Measurements from ENCODE around the gene GOSR2.
"Not testable (repeated sequence)": the region's sequence is repeated elsewhere in the genome, so short reads cannot be mapped to it uniquely, and the experiment has no call there.

GOSR2 gene

GRCh38 chr17:46894476-46895151 is 28.3 kb upstream of the GOSR2 start:
- DNase-seq, result no peak

- no peak for DNase-seq
Measured at GRCh38 chr17:46895171-46895570, 27.8 kb upstream of the GOSR2 start.

GRCh38 chr17:46896991-46897390 is 26.0 kb upstream of the GOSR2 start:
- no peak for DNase-seq

- no peak for DNase-seq
Measured at GRCh38 chr17:46898364-46898763, 24.6 kb upstream of the GOSR2 start.

- DNase-seq, result no peak
Measured at GRCh38 chr17:46898860-46899259, 24.1 kb upstream of the GOSR2 start.

GRCh38 chr17:46901291-46901690 is 21.7 kb upstream of the GOSR2 start:
- no peak for DNase-seq

- no peak for DNase-seq
Measured at GRCh38 chr17:46903762-46904672, 18.9 kb upstream of the GOSR2 start.

GRCh38 chr17:46908068-46908737 is 14.8 kb upstream of the GOSR2 start:
- DNase-seq, result no peak

- DNase-seq, result no peak
Measured at GRCh38 chr17:46910179-46910927, 12.6 kb upstream of the GOSR2 start.

GRCh38 chr17:46911311-46911710 is 11.6 kb upstream of the GOSR2 start:
- DNase-seq, result no peak

- no peak for DNase-seq
Measured at GRCh38 chr17:46915596-46915995, 7.4 kb upstream of the GOSR2 start.

- DNase-seq, result no peak
Measured at GRCh38 chr17:46916211-46916610, 6.7 kb upstream of the GOSR2 start.

GRCh38 chr17:46916623-46917022 is 6.3 kb upstream of the GOSR2 start:
- DNase-seq, result no peak

GRCh38 chr17:46917041-46917440 is 5.9 kb upstream of the GOSR2 start:
- DNase-seq, result no peak

- DNase-seq, result no peak
Measured at GRCh38 chr17:46917516-46917915, 5.4 kb upstream of the GOSR2 start.

- not testable (repeated sequence) for DNase-seq
Measured at GRCh38 chr17:46921962-46922361, 998 bp upstream of the GOSR2 start.

GRCh38 chr17:46922487-46922803 is 515 bp upstream of the GOSR2 start:
- no peak for DNase-seq

- no peak for DNase-seq
Measured at GRCh38 chr17:46925185-46925868, 2.4 kb downstream of the GOSR2 start.

GRCh38 chr17:46928467-46929261 is 5.7 kb downstream of the GOSR2 start:
- no peak for DNase-seq

- peak; percentile 12 for DNase-seq
Measured at GRCh38 chr17:46929413-46929812, 6.5 kb downstream of the GOSR2 start.

GRCh38 chr17:46930051-46930450 is 7.1 kb downstream of the GOSR2 start:
- DNase-seq, result no peak

- no peak for DNase-seq
Measured at GRCh38 chr17:46931596-46931995, 8.6 kb downstream of the GOSR2 start.

All from kidney glomerular epithelial cell (primary cell).